WTC11 (cell line): ENCODE measurements around the gene TMEM63C. TPM values are rescaled to one million over a fixed set of nuclear protein-coding genes. Genes with fewer than 3 reads are reported as not detected.

ENCODE experiments used
- ATAC-seq: fragments of 200-7000 bp; cut with Tn5 transposase; 2 replicates; pipeline ENCODE4 v1.10.0; 2021; ENCODE audit warnings: mild to moderate bottlenecking, moderate library complexity
- CTCF ChIA-PET: fragments of 300-600 bp; sonication (Branson Sonifier 250); formaldehyde crosslinking; loops from one replicate; lab custom pipeline; 2021; ENCODE audit warnings: antibody characterized with exemption; lab: Charles Lee
- POLR2A ChIA-PET: fragments of 350-600 bp; sonication (Branson Sonifier 250); formaldehyde crosslinking; loops from one replicate; lab custom pipeline; 2021; ENCODE audit warnings: antibody characterized with exemption; lab: Charles Lee
- DNase-seq: peaks from one replicate; pipeline ENCODE4 v3.0.0; 2021; ENCODE audit warnings: low spot score
- H3K27ac Mint-ChIP-seq: 2 replicates; pipeline ENCODE4 v1.8.0; 2021; ENCODE audit warnings: mixed read lengths
- H3K27me3 Mint-ChIP-seq: 2 replicates; pipeline ENCODE4 v1.8.0; 2021; ENCODE audit warnings: low read depth, mild to moderate bottlenecking, moderate library complexity, mixed read lengths
- H3K36me3 Mint-ChIP-seq: 2 replicates; pipeline ENCODE4 v1.8.0; 2021; ENCODE audit warnings: mixed read lengths
- H3K4me1 Mint-ChIP-seq: 2 replicates; pipeline ENCODE4 v1.8.0; 2022; ENCODE audit warnings: mixed read lengths
- H3K4me3 Mint-ChIP-seq: 2 replicates; pipeline ENCODE4 v1.8.0; 2021; ENCODE audit warnings: mild to moderate bottlenecking, moderate library complexity, mixed read lengths
- H3K9me3 Mint-ChIP-seq: 2 replicates; pipeline ENCODE4 v1.8.0; 2021; ENCODE audit warnings: mixed read lengths
- CBFB ChIP-seq: sonication (generic); formaldehyde crosslinking; IDR thresholded peaks from 2 replicates; pipeline ENCODE4 v1.8.1; 2022; ENCODE audit warnings: mild to moderate bottlenecking, low read depth, missing genetic modification reagents
- CREM ChIP-seq: sonication (generic); formaldehyde crosslinking; IDR thresholded peaks from 2 replicates; pipeline ENCODE4 v1.8.1; 2022; ENCODE audit warnings: mild to moderate bottlenecking, missing genetic modification reagents, moderate library complexity
- ESRRA ChIP-seq: sonication (generic); formaldehyde crosslinking; IDR thresholded peaks from 2 replicates; pipeline ENCODE4 v1.8.1; 2022; ENCODE audit warnings: mild to moderate bottlenecking, missing genetic modification reagents, borderline replicate concordance
- ETV6 ChIP-seq: sonication (generic); formaldehyde crosslinking; IDR thresholded peaks from 2 replicates; pipeline ENCODE4 v1.8.1; 2022; ENCODE audit warnings: mild to moderate bottlenecking, missing genetic modification reagents
- FOXP1 ChIP-seq: sonication (generic); formaldehyde crosslinking; IDR thresholded peaks from 2 replicates; pipeline ENCODE4 v1.8.0; 2022; ENCODE audit warnings: missing genetic modification reagents, mild to moderate bottlenecking, moderate library complexity, borderline replicate concordance
- HMGA2 ChIP-seq: fragments of 250-450 bp; sonication (Bioruptor Pico); IDR thresholded peaks from 2 replicates; pipeline ENCODE4 v1.4.0; 2021; ENCODE audit warnings: mild to moderate bottlenecking, moderate library complexity
- JAZF1 ChIP-seq: fragments of 250-450 bp; sonication (Bioruptor Pico); IDR thresholded peaks from 2 replicates; pipeline ENCODE4 v1.9.0; 2021; ENCODE audit warnings: moderate library complexity, mild to moderate bottlenecking, inconsistent platforms
- JUN ChIP-seq: sonication (generic); formaldehyde crosslinking; IDR thresholded peaks from 2 replicates; pipeline ENCODE4 v1.8.0; 2023; ENCODE audit warnings: mild to moderate bottlenecking, missing genetic modification reagents
- KAT7 ChIP-seq: sonication (generic); formaldehyde crosslinking; IDR thresholded peaks from 2 replicates; pipeline ENCODE4 v1.8.1; 2023; ENCODE audit warnings: missing genetic modification reagents, mild to moderate bottlenecking, borderline replicate concordance
- NFATC4 ChIP-seq: fragments of 250-450 bp; sonication (Bioruptor Pico); IDR thresholded peaks from 2 replicates; pipeline ENCODE4 v1.9.0; 2021; ENCODE audit warnings: mild to moderate bottlenecking
- OVOL2 ChIP-seq: fragments of 250-450 bp; sonication (Bioruptor Pico); IDR thresholded peaks from 2 replicates; pipeline ENCODE4 v1.9.0; 2021; ENCODE audit warnings: mild to moderate bottlenecking, borderline replicate concordance
- PRRX2 ChIP-seq: fragments of 250-450 bp; sonication (Bioruptor Pico); IDR thresholded peaks from 2 replicates; pipeline ENCODE4 v1.8.0; 2021; ENCODE audit warnings: mild to moderate bottlenecking
- SOX15 ChIP-seq: fragments of 250-450 bp; sonication (Bioruptor Pico); IDR thresholded peaks from 2 replicates; pipeline ENCODE4 v1.9.0; 2021; ENCODE audit warnings: mild to moderate bottlenecking
- TEAD4 ChIP-seq: sonication (generic); formaldehyde crosslinking; IDR thresholded peaks from 2 replicates; pipeline ENCODE4 v1.8.0; 2022; ENCODE audit warnings: mild to moderate bottlenecking, missing genetic modification reagents
- ZNF138 ChIP-seq: sonication (generic); formaldehyde crosslinking; conservative IDR thresholded peaks from 2 replicates; pipeline ENCODE4 v1.8.1; 2022; ENCODE audit warnings: mild to moderate bottlenecking, moderate library complexity, missing genetic modification reagents
- ZNF416 ChIP-seq: fragments of 250-450 bp; sonication (Bioruptor Pico); IDR thresholded peaks from 2 replicates; pipeline ENCODE4 v1.9.0; 2021; ENCODE audit warnings: mild to moderate bottlenecking, inconsistent platforms
- ZNF671 ChIP-seq: fragments of 250-450 bp; sonication (Bioruptor Pico); IDR thresholded peaks from 2 replicates; pipeline ENCODE4 v1.8.0; 2021; ENCODE audit warnings: mild to moderate bottlenecking
- total RNA-seq: library from RNA; stranded (reverse); gene quantifications from 3 replicates; pipeline ENCODE4 v1.2.3, GENCODE V29; 2021
- TF ChIP-seq, protein P1 (sequence below): sonication (generic); formaldehyde crosslinking; IDR thresholded peaks from 2 replicates; pipeline ENCODE4 v1.8.1; 2022; ENCODE audit warnings: low read depth, mild to moderate bottlenecking, moderate library complexity, missing genetic modification reagents, borderline replicate concordance
- TF ChIP-seq, protein P2 (sequence below): sonication (generic); formaldehyde crosslinking; IDR thresholded peaks from 2 replicates; pipeline ENCODE4 v1.8.1; 2022; ENCODE audit warnings: missing genetic modification reagents, borderline replicate concordance
- TF ChIP-seq, protein P3 (sequence below): sonication (generic); formaldehyde crosslinking; IDR thresholded peaks from 2 replicates; pipeline ENCODE4 v1.8.1; 2022; ENCODE audit warnings: mild to moderate bottlenecking, moderate library complexity, missing genetic modification reagents
- TF ChIP-seq, protein P4 (sequence below): fragments of 250-450 bp; sonication (Bioruptor Pico); IDR thresholded peaks from 2 replicates; pipeline ENCODE4 v1.9.0; 2021; ENCODE audit warnings: mild to moderate bottlenecking, borderline replicate concordance
- TF ChIP-seq, protein P5 (sequence below): sonication (generic); formaldehyde crosslinking; IDR thresholded peaks from 2 replicates; pipeline ENCODE4 v1.8.0; 2023; ENCODE audit warnings: missing genetic modification reagents, mild to moderate bottlenecking, borderline replicate concordance

TMEM63C gene
- total RNA-seq, 1 experiment from 2014 or later, result 8.8 TPM

DNA sequence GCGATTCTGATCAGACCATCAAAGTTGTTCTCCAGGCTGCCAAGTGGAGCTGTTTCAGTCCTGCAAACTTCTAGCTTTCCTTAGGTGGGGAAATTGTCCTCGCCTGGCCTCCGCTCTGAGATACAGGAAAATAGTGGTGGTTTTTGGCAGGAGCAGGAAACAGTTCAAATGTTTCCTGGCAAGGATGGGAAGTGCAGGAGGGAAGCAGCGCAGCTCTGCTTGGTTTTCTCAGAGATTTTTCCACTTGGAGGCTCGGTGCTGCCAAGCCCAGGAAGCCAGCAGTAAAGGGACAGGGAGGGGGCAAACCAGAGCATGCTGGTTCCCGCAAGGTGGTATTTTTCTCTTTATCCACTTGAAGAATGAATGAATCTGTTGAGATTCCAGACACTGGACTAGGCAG lies 17.0 kb downstream of the TMEM63C start:
- DNase-seq (no peak), ATAC-seq (no peak)
- H3K4me3 Mint-ChIP-seq, result no peak overlapping the region
- H3K9me3 Mint-ChIP-seq, result no peaks in the 10 kb centered on the region
- no peak overlapping the region for H3K27ac Mint-ChIP-seq
- H3K36me3 Mint-ChIP-seq, result no peaks in the 10 kb centered on the region
- ChIA-PET CTCF (interaction anchor here (1.4 to 5.4 kb wide), 4 partner anchors 10 to 47 kb away, joined by 3 to 33 read pairs (median 6); partner anchors contain the start of gene TMEM63C), POLR2A (interaction anchor here (0.6 kb wide), 1 partner anchor 123 kb away, joined by 3 read pairs; no protein-coding TSS in a partner anchor)
- H3K4me1 Mint-ChIP-seq, result peaks cover 10% of the 10 kb centered on the region
- H3K27me3 Mint-ChIP-seq, result peaks cover 5% of the 10 kb centered on the region; the same call in 1 of the 2 replicates
- TF ChIP-seq, protein P1, sequence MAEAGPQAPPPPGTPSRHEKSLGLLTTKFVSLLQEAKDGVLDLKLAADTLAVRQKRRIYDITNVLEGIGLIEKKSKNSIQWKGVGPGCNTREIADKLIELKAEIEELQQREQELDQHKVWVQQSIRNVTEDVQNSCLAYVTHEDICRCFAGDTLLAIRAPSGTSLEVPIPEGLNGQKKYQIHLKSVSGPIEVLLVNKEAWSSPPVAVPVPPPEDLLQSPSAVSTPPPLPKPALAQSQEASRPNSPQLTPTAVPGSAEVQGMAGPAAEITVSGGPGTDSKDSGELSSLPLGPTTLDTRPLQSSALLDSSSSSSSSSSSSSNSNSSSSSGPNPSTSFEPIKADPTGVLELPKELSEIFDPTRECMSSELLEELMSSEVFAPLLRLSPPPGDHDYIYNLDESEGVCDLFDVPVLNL, result no peak
- TF ChIP-seq KAT7 (no peak), ZNF671 (CRISPR knock-in tag) (no peak), ZNF138 (no peak), PRRX2 (CRISPR knock-in tag) (no peak), ZNF416 (no peak), SOX15 (CRISPR knock-in tag) (no peak), JUN (CRISPR knock-in tag) (no peak), JAZF1 (CRISPR knock-in tag) (no peak)
- TF ChIP-seq, protein P2, sequence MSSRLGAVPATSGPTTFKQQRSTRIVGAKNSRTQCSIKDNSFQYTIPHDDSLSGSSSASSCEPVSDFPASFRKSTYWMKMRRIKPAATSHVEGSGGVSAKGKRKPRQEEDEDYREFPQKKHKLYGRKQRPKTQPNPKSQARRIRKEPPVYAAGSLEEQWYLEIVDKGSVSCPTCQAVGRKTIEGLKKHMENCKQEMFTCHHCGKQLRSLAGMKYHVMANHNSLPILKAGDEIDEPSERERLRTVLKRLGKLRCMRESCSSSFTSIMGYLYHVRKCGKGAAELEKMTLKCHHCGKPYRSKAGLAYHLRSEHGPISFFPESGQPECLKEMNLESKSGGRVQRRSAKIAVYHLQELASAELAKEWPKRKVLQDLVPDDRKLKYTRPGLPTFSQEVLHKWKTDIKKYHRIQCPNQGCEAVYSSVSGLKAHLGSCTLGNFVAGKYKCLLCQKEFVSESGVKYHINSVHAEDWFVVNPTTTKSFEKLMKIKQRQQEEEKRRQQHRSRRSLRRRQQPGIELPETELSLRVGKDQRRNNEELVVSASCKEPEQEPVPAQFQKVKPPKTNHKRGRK (CRISPR knock-in tag), result no peak

DNA sequence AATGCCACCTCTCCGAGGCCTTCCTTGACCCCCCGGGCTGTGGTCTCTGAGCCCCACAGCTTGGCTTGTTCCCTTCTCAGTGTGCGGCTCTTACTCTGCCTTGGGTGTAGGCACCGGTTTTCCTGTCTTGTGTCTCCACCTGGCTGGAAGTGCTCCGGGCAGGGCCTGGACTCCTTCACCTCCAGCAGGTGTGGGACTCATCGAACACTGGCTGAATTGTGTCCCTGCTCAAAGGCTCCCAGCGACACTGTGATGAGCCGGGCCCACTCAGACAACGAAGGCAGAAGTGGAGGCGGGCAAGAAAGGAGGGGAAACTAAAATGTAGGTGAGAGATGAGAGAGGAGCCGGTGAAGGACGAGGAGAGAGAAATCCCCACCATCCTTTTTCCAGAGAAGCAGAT lies 18.0 kb downstream of the TMEM63C start:
- TF ChIP-seq, protein P3, sequence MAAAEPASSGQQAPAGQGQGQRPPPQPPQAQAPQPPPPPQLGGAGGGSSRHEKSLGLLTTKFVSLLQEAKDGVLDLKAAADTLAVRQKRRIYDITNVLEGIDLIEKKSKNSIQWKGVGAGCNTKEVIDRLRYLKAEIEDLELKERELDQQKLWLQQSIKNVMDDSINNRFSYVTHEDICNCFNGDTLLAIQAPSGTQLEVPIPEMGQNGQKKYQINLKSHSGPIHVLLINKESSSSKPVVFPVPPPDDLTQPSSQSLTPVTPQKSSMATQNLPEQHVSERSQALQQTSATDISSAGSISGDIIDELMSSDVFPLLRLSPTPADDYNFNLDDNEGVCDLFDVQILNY, result no peak
- TF ChIP-seq OVOL2 (no peak), HMGA2 (CRISPR knock-in tag) (no peak), ESRRA (CRISPR knock-in tag) (no peak), TEAD4 (CRISPR knock-in tag) (no peak), CBFB (no peak), CREM (CRISPR knock-in tag) (no peak), FOXP1 (CRISPR knock-in tag) (no peak), NFATC4 (no peak), ETV6 (CRISPR knock-in tag) (no peak)
- TF ChIP-seq, protein P4, sequence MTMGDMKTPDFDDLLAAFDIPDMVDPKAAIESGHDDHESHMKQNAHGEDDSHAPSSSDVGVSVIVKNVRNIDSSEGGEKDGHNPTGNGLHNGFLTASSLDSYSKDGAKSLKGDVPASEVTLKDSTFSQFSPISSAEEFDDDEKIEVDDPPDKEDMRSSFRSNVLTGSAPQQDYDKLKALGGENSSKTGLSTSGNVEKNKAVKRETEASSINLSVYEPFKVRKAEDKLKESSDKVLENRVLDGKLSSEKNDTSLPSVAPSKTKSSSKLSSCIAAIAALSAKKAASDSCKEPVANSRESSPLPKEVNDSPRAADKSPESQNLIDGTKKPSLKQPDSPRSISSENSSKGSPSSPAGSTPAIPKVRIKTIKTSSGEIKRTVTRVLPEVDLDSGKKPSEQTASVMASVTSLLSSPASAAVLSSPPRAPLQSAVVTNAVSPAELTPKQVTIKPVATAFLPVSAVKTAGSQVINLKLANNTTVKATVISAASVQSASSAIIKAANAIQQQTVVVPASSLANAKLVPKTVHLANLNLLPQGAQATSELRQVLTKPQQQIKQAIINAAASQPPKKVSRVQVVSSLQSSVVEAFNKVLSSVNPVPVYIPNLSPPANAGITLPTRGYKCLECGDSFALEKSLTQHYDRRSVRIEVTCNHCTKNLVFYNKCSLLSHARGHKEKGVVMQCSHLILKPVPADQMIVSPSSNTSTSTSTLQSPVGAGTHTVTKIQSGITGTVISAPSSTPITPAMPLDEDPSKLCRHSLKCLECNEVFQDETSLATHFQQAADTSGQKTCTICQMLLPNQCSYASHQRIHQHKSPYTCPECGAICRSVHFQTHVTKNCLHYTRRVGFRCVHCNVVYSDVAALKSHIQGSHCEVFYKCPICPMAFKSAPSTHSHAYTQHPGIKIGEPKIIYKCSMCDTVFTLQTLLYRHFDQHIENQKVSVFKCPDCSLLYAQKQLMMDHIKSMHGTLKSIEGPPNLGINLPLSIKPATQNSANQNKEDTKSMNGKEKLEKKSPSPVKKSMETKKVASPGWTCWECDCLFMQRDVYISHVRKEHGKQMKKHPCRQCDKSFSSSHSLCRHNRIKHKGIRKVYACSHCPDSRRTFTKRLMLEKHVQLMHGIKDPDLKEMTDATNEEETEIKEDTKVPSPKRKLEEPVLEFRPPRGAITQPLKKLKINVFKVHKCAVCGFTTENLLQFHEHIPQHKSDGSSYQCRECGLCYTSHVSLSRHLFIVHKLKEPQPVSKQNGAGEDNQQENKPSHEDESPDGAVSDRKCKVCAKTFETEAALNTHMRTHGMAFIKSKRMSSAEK (CRISPR knock-in tag), result no peak
- TF ChIP-seq, protein P5, sequence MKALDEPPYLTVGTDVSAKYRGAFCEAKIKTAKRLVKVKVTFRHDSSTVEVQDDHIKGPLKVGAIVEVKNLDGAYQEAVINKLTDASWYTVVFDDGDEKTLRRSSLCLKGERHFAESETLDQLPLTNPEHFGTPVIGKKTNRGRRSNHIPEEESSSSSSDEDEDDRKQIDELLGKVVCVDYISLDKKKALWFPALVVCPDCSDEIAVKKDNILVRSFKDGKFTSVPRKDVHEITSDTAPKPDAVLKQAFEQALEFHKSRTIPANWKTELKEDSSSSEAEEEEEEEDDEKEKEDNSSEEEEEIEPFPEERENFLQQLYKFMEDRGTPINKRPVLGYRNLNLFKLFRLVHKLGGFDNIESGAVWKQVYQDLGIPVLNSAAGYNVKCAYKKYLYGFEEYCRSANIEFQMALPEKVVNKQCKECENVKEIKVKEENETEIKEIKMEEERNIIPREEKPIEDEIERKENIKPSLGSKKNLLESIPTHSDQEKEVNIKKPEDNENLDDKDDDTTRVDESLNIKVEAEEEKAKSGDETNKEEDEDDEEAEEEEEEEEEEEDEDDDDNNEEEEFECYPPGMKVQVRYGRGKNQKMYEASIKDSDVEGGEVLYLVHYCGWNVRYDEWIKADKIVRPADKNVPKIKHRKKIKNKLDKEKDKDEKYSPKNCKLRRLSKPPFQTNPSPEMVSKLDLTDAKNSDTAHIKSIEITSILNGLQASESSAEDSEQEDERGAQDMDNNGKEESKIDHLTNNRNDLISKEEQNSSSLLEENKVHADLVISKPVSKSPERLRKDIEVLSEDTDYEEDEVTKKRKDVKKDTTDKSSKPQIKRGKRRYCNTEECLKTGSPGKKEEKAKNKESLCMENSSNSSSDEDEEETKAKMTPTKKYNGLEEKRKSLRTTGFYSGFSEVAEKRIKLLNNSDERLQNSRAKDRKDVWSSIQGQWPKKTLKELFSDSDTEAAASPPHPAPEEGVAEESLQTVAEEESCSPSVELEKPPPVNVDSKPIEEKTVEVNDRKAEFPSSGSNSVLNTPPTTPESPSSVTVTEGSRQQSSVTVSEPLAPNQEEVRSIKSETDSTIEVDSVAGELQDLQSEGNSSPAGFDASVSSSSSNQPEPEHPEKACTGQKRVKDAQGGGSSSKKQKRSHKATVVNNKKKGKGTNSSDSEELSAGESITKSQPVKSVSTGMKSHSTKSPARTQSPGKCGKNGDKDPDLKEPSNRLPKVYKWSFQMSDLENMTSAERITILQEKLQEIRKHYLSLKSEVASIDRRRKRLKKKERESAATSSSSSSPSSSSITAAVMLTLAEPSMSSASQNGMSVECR (CRISPR knock-in tag), result no peak
- TF ChIP-seq, protein P2 (CRISPR knock-in tag), result no peak
- peaks cover 5% of the 10 kb centered on the region; the same call in 1 of the 2 replicates for H3K27me3 Mint-ChIP-seq
- DNase-seq (no peak), ATAC-seq (no peak)
- H3K27ac Mint-ChIP-seq, result peak overlapping the region; percentile 21; the same call in 1 of the 2 replicates
- no peaks in the 10 kb centered on the region for H3K36me3 Mint-ChIP-seq
- POLR2A ChIA-PET, result no interaction called here
- H3K4me1 Mint-ChIP-seq, result peaks cover 20% of the 10 kb centered on the region
- no peak overlapping the region for H3K4me3 Mint-ChIP-seq
- CTCF ChIA-PET, result interaction anchor here (0.7 to 5.4 kb wide), 8 partner anchors 11 to 117 kb away, joined by 3 to 33 read pairs (median 4); partner anchors contain the start of gene TMEM63C
- H3K9me3 Mint-ChIP-seq, result no peaks in the 10 kb centered on the region
